Endothelial cell of umbilical vein (primary cell): Measurements from ENCODE around the gene RASD1.

Source experiments
- CTCF ChIP-seq, 2 donors: IDR thresholded peaks; 1 replicate in 1 of 2; 2 replicates in 1 of 2; pipeline ENCODE4 v1.5.1; 2011; ENCODE audit warnings: low read length in 2 of 2, mild to moderate bottlenecking in 2 of 2, moderate library complexity in 2 of 2, control low read depth in 1 of 2, inconsistent platforms in 1 of 2, low read depth in 1 of 2; ENCODE audit not compliant: insufficient read depth in 1 of 2; ENCODE audit errors: extremely low read depth in 1 of 2
- POLR2A ChIP-seq: IDR thresholded peaks from 2 replicates; pipeline ENCODE4 v1.6.1; 2012; ENCODE audit warnings: low read depth, mild to moderate bottlenecking, control low read depth, low read length

GRCh38 chr17:17445296-17445924 lies 50.8 kb downstream of the RASD1 start:
- TF ChIP-seq CTCF (IDR thresholded peaks at IDR 0.05; ENCODE audit: extremely low read depth in 1 of 2, insufficient read depth in 1 of 2, low read depth in 1 of 2, low read length in 2 of 2) (no peak), POLR2A (no peak)
